Right hindlimb (tissue), 1 donor: Measurements from ENCODE around the gene PPP1CA.
"Not testable (repeated sequence)": the region's sequence is repeated elsewhere in the genome, so short reads cannot be mapped to it uniquely, and the experiment has no call there.

ENCODE experiments used
- DNase-seq: peaks from one replicate; pipeline ENCODE4 v3.0.0-alpha.2; 2018

PPP1CA gene

GRCh38 chr11:67434395-67434881 lies 32.8 kb upstream of the PPP1CA start:
- DNase-seq, result no peak

- no peak for DNase-seq
Observed at GRCh38 chr11:67433536-67434394, 32.1 kb upstream of the PPP1CA start.

GRCh38 chr11:67432655-67433349 lies 31.1 kb upstream of the PPP1CA start:
- DNase-seq, result no peak

GRCh38 chr11:67431346-67432249 lies 29.9 kb upstream of the PPP1CA start:
- no peak for DNase-seq

DNA sequence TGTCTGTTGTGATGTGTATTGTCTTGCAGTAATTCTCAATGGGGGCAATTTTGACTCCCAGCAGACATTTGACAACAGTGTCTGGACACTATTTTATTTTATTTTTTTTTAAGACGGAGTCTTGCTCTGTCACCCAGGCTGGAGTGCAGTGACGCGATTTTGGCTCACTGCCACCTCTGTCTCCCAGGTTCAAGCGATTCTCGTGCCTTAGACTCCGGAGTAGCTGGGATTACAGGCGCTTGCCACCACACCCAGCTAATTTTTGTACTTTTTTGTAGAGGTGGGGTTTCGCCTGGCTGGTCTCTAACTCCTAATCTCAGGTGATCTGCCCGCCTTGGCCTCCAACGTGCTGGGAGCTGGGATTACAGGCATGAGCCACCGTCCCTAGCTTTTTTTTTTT lies 28.1 kb upstream of the PPP1CA start:
- DNase-seq, result no peak

DNA sequence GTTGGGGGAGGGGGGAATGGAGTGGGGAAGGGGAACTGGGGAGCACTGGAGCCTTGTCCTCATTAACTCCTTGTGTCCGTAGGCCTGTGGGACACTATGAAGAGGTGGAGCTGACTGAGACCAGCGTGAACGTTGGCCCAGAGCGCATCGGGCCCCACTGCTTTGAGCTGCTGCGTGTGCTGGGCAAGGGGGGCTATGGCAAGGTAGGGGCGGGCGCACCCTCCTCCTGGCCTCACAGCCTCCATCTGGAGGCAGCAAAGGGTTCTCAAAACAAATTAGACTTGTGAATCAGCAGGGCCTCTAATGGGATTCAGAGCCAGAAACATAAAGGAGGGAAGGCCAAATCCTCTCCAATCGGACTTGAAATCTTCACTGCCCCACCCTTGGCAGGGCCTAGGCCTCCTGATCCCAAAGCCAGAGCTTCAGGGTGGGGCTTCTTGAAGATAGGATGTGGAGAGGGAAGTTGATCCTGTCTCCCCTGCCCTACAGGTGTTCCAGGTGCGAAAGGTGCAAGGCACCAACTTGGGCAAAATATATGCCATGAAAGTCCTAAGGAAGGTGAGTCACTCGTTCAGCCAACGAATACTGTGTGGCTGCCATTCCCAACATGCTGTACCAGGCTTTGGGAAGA lies 27.5 kb upstream of the PPP1CA start:
- no peak for DNase-seq

DNA sequence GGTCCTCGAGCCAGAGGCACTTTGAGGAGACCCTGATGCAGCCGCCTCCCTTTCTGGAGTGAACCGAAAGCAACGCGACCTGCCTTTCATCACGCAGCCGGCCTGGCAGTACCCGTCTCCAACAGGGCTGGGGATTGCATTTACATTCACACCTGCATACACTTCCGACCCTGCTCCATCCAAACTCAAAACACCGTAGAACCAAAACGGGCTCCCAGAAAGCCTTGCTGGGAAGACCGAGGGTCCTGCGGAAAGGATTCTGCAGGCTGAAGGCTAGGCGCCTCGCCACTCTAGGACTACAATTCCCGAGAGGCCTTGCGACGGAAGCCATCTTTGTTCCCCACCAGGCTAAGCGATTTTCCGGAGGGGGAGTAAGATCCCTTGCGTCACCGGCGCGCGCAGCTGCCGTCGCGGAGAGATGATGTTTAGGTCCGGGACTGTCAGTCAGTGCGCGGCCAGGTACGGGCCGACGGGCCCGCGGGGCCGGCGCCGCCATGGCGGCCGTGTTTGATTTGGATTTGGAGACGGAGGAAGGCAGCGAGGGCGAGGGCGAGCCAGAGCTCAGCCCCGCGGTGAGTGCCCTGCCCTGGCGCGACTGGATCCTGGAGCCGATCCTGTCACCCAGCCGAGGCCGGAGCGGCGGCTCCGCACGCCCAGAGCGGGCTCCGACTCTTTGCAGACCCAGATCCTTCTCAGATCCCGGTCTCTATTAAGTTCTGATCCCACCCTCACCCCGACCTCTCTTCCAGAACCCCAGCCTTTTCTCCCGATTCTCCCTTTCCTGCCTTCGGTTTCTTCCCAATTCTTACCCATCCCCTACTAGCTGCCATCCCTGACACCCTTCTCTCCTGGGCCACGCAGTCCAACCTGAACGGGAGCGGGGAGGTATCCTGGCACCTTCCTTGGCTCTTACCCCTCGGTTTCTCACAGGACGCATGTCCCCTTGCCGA lies 26.7 kb upstream of the PPP1CA start, which contains the start of gene RPS6KB2:
Gene RPS6KB2, plus strand, starts transcription at position 443 of the 950 bp plus-strand sequence. Its CDS starts 52 bp downstream, at position 495.
- DNase-seq, result peak; percentile 99

- not testable (repeated sequence) for DNase-seq
Observed at GRCh38 chr11:67427364-67427859, 25.8 kb upstream of the PPP1CA start.

- no peak for DNase-seq
Observed at GRCh38 chr11:67423891-67424613, 22.4 kb upstream of the PPP1CA start.

GRCh38 chr11:67423466-67423865 lies 21.8 kb upstream of the PPP1CA start:
- DNase-seq, result no peak

DNA sequence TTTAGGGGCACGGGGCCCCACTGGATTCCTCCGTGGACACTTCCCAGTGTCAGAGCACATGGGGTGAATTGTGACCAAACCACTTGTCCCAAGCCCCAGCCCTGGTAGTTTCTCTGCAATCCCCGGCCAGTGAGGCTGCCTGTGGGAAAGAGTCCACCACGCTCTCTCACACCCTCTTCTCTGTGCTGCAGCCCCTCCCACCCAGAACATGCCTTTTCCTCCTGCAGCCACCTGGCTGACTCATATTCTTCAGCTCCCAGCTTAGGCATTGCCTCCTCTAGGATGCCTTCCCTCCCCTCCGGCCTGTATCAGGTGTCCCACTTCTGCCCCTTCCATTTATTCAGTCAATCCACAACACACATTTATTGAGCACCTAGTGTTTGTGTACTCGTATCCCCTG lies 21.2 kb upstream of the PPP1CA start:
- DNase-seq, result no peak

DNA sequence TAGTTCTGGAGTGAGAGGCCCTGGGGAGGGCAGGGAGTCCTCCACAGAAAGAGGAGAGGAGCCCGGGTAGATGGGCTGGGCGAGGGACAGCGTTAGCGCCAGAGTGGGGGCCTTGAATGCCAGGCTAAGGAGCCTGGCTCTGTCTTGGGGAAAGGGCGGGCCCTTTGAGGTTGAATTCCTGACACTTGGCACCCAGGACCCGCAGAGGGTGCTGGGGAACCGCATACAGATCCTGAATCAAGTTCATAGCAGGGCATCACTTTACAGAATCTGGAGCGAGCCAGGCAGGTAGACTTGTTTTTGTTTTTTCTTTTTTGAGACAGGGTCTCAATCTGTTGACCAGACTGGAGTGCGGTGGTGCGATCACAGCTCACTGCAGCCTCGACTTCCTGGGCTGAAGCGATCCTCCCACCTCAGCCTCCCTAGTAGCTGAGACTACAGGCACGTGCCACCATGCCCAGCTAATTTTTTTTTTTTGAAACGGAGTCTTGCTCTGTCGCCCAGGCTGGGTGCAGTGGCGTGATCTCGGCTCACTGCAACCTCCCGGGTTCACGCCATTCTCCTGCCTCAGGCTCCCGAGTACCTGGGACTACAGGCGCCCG lies 19.9 kb upstream of the PPP1CA start:
- no peak for DNase-seq

DNA sequence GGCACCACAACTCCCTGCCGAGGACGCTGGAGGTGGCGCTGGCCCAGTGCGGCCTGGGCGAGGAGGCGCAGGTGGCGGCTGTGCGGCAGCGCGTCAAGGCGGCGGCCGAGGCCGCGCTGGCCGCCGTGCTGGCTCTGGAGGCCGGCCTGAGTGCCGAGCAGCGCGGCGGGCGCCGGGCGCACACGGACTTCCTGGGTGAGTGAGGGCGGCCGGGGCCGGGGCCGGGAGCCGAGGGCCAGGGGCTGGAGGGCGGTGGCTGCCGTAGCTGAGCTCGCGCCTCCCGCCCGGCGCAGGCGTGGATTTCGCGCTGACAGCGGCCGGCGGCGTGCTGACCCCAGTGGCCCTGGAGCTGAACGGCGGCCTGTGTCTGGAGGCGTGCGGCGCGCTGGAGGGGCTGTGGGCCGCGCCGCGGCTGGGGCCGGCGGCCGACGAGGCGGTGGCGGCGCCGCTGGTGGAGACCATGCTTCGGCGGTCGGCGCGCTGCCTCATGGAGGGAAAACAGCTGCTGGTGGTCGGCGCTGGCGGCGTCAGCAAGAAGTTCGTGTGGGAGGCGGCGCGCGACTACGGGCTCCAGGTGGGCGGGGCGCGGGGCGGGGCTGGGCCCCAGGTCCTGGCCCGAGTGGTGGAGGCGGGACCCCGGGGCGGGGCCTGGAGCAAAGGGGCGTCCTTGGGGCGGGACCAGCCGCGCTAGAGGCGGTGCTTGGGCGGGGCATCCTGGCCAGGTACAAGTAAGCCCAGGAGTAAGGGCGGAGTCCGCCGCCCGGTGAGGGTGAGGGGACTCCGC lies 19.2 kb upstream of the PPP1CA start:
- DNase-seq, result peak; percentile 97

DNA sequence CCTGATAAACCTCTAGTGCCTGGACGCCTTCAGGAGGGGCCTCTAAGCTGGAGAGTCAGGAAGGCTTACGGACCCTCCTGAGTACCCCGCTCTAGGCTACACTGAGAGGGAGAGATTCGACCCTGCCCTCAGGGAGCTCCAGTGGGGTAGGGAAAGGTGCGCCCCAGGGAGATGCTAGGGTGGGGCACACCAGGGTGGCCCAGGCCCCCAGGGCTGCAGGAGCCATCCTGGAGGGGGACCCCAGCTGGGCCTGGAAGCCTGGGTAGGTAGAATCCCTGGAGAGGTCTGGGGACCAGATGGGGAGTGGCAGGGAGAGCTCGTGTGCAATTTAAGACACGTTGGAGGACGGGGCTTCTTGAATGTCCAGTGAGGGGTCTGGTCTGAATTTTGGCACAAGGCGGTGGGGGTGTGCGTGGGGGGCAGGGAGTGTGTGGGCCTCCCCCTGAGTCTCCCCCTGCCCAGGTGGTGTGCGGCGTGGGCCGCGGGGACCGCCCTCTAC lies 18.5 kb upstream of the PPP1CA start:
- no peak for DNase-seq

DNA sequence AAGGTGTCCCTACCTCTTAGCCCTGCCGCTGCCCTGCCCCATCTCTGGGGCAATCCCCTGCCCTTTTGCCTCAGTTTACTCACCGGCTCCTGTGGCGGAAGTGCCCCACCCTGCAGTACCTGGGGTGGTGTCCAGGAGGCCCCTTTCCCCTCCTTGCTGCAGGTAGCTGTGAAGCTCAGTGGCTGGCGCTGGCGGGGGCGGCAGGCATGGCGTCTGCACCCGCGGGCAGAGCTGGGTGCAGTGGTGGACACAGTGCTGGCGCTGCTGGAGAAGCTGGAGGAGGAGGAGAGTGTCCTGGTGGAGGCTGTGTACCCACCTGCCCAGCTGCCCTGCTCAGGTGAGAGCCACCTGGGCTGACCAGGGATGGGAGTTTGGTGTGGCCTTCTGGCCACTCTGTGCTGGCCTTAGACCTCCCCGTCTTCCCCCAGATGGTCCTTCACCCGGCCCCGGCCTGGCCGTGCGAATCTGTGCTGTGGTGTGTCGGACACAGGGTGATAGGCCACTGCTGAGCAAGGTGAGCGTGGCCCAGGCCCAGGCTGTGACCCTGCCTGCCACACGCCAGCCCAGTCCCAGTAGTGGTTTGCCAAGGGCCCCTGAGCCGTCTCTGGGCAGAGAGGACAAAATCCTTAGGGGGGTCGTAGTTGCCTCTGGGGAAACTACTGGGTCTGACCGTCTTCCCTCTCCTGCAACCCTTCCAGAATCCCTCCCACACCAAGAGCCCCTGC lies 17.8 kb upstream of the PPP1CA start:
- no peak for DNase-seq

GRCh38 chr11:67418476-67419281 lies 17.0 kb upstream of the PPP1CA start:
- peak; percentile 83 for DNase-seq

DNA sequence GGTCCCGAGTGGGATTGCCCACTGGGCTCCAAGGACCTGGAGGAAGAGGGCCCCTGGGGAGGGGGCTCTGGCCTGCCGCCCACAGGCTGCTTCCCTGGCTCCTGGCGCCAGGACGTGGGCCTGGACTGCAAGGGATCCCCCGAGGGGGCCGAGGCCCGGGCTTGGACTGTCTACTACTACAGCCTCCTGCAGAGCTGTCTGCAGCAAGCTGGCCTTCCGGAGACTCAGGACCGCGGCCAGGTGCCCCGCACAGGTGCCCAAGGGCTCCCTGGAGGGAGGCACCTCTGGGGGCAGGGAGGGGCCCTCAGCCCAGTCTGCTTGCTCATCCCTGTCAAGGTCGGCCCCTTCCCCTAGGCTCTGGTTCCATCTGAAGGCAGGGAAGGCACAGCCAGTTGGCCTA lies 15.8 kb upstream of the PPP1CA start:
- no peak for DNase-seq
